K562 (cell line): ENCODE results near the gene CIB1. TPM values are rescaled to one million over a fixed set of nuclear protein-coding genes. Genes with fewer than 3 reads are reported as not detected.

Experiments used
- BCL6 ChIP-seq: fragments of 250-450 bp; sonication (Bioruptor Pico); IDR thresholded peaks from 2 replicates; pipeline ENCODE4 v1.4.0; 2020
- CBFB ChIP-seq: sonication (generic); formaldehyde crosslinking; IDR thresholded peaks from 2 replicates; pipeline ENCODE4 v1.4.0; 2020; ENCODE audit warnings: mild to moderate bottlenecking, missing genetic modification reagents
- ERF ChIP-seq: fragments of 450-650 bp; formaldehyde crosslinking; IDR thresholded peaks from 2 replicates; pipeline ENCODE4 v1.4.0; 2020; ENCODE audit warnings: mild to moderate bottlenecking, mixed read lengths
- FOXP1 ChIP-seq: sonication (generic); formaldehyde crosslinking; IDR thresholded peaks from 2 replicates; pipeline ENCODE4 v1.8.0; 2022; ENCODE audit warnings: mild to moderate bottlenecking, missing genetic modification reagents
- JUN ChIP-seq, 2 experiments: sonication (generic) in 1 of 2; formaldehyde crosslinking in 1 of 2; IDR thresholded peaks; 2 replicates each; pipeline versions ENCODE4 v1.6.1 to v1.8.0; 2012 to 2022; ENCODE audit warnings: borderline replicate concordance in 2 of 2, mild to moderate bottlenecking in 2 of 2, improper control_type of control experiment in 1 of 2, low read depth in 1 of 2, low read length in 1 of 2, missing genetic modification reagents in 1 of 2
- KLF1 ChIP-seq: fragments of 450-650 bp; IDR thresholded peaks from 2 replicates; pipeline ENCODE4 v1.6.1; 2016; ENCODE audit warnings: missing genetic modification characterization, missing compliant biosample characterization
- PHTF2 ChIP-seq: fragments of 250-450 bp; sonication (Bioruptor Pico); IDR thresholded peaks from 2 replicates; pipeline ENCODE4 v1.5.0; 2021; ENCODE audit warnings: mild to moderate bottlenecking
- RBM15 ChIP-seq: fragments of 200-400 bp; formaldehyde crosslinking; IDR thresholded peaks from 2 replicates; pipeline ENCODE4 v1.6.1; 2018; ENCODE audit warnings: mild to moderate bottlenecking, low read length, moderate library complexity; ENCODE audit not compliant: insufficient read depth
- SAFB2 ChIP-seq: fragments of 200-400 bp; formaldehyde crosslinking; IDR thresholded peaks from 2 replicates; pipeline ENCODE4 v1.6.1; 2018; ENCODE audit warnings: borderline replicate concordance, low read length, low read depth, moderate library complexity; ENCODE audit not compliant: severe bottlenecking
- SETDB1 ChIP-seq: IDR thresholded peaks from one replicate; pipeline ENCODE4 v1.6.1; 2012; ENCODE audit warnings: low read length, control low read depth, inconsistent platforms
- SMAD1 ChIP-seq: fragments of 150-350 bp; IDR thresholded peaks from 2 replicates; pipeline ENCODE4 v1.6.1; 2014; ENCODE audit warnings: low read length, low read depth; ENCODE audit not compliant: partially characterized antibody
- SPI1 ChIP-seq: IDR thresholded peaks from 2 replicates; pipeline ENCODE4 v1.6.1; 2011; ENCODE audit warnings: low read depth, low read length, control low read depth, borderline replicate concordance
- ZBED1 ChIP-seq: IDR thresholded peaks from 2 replicates; pipeline ENCODE4 v1.6.1; 2014
- ZNF140 ChIP-seq: fragments of 250-450 bp; sonication (Bioruptor Pico); IDR thresholded peaks from 2 replicates; pipeline ENCODE4 v1.8.0; 2021; ENCODE audit warnings: moderate library complexity, mild to moderate bottlenecking, inconsistent platforms
- ZNF224 ChIP-seq: sonication (generic); formaldehyde crosslinking; IDR thresholded peaks from 2 replicates; pipeline ENCODE4 v1.8.0; 2022; ENCODE audit warnings: mild to moderate bottlenecking, missing genetic modification reagents
- ZNF561 ChIP-seq: fragments of 450-650 bp; formaldehyde crosslinking; conservative IDR thresholded peaks from 2 replicates; pipeline ENCODE4 v1.4.0; 2020; ENCODE audit warnings: mild to moderate bottlenecking, moderate library complexity
- ZNF75A ChIP-seq: fragments of 450-650 bp; formaldehyde crosslinking; IDR thresholded peaks from 2 replicates; pipeline ENCODE4 v1.4.0; 2020; ENCODE audit warnings: mild to moderate bottlenecking
- polyA plus RNA-seq, 8 experiments: library from polyadenylated mRNA; depleted of rRNA in 4 of 8; stranded (reverse) in 5 of 8; unstranded in 3 of 8; fragments of >200 nt; fragmentation: Nextera tagmentation in 2 of 8; fragmentation: Illumina TruSeq in 1 of 8; extraction: Ambion mirVana in 2 of 8; extraction: Trizol in 1 of 8; gene quantifications; 2 replicates each; pipeline versions ENCODE4 v1.2.1 to v1.2.3, GENCODE V29; 2011 to 2014; ENCODE audit warnings: inconsistent platforms in 1 of 8, missing spikeins in 1 of 8
- total RNA-seq, 7 experiments: library from RNA; depleted of rRNA in 6 of 7; stranded (reverse); fragments of >200 nt in 6 of 7; fragmentation: Illumina TruSeq in 2 of 7; extraction: Trizol in 2 of 7; gene quantifications; 2 replicates each; pipeline versions ENCODE4 v1.2.1 to v1.2.3, GENCODE V29; 2011 to 2021; ENCODE audit warnings: low replicate concordance in 1 of 7
- TF ChIP-seq, protein P1 (sequence below): fragments of 450-650 bp; IDR thresholded peaks from 2 replicates; pipeline ENCODE4 v1.6.1; 2016; ENCODE audit warnings: antibody characterized with exemption
- TF ChIP-seq, protein P2 (sequence below): conservative IDR thresholded peaks from 2 replicates; pipeline ENCODE4 v1.6.1; 2011; ENCODE audit warnings: low read depth, mild to moderate bottlenecking, low read length; ENCODE audit not compliant: control insufficient read depth

The CIB1 gene
- total and polyA plus RNA-seq, 9 of the 15 experiments (the other 6 are each of a cell fraction or from before 2014, with no cell fraction given) = 14.9 to 136 (median 64.5) TPM

GRCh38 chr15:90265271-90266060, 31.7 kb upstream of the CIB1 start, which contains the start of gene NGRN (continued):
- TF ChIP-seq SMAD1 = peak; percentile 88
- no peak for TF ChIP-seq ZNF140 (CRISPR knock-in tag)
- TF ChIP-seq BCL6 (CRISPR knock-in tag) = no peak
- TF ChIP-seq RBM15 = no peak
- no peak; the same call in 1 of the 2 replicates for TF ChIP-seq ERF (CRISPR knock-in tag)
- TF ChIP-seq FOXP1 (CRISPR knock-in tag) = peak; percentile 75; the same call in 1 of the 2 replicates
- peak; percentile 43; the same call in 1 of the 2 replicates for TF ChIP-seq JUN (IDR thresholded peaks at IDR 0.05; ENCODE audit: borderline replicate concordance, low read depth, low read length)
- TF ChIP-seq JUN (CRISPR knock-in tag; IDR thresholded peaks at IDR 0.05; ENCODE audit: borderline replicate concordance) = no peak
- TF ChIP-seq, protein P1, sequence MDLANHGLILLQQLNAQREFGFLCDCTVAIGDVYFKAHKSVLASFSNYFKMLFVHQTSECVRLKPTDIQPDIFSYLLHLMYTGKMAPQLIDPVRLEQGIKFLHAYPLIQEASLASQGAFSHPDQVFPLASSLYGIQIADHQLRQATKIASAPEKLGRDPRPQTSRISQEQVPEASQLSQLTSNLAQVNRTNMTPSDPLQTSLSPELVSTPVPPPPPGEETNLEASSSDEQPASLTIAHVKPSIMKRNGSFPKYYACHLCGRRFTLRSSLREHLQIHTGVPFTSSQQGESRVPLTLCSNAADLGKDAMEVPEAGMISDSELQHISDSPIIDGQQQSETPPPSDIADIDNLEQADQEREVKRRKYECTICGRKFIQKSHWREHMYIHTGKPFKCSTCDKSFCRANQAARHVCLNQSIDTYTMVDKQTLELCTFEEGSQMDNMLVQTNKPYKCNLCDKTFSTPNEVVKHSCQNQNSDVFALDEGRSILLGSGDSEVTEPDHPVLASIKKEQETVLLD = no peak
- TF ChIP-seq, protein P2, sequence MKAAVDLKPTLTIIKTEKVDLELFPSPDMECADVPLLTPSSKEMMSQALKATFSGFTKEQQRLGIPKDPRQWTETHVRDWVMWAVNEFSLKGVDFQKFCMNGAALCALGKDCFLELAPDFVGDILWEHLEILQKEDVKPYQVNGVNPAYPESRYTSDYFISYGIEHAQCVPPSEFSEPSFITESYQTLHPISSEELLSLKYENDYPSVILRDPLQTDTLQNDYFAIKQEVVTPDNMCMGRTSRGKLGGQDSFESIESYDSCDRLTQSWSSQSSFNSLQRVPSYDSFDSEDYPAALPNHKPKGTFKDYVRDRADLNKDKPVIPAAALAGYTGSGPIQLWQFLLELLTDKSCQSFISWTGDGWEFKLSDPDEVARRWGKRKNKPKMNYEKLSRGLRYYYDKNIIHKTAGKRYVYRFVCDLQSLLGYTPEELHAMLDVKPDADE = peak; percentile 40; the same call in 1 of the 2 replicates
- peak; percentile 83 for TF ChIP-seq SPI1
- TF ChIP-seq ZBED1 = peak; percentile 59; the same call in 1 of the 2 replicates
- no peak for TF ChIP-seq SAFB2
- no peak for TF ChIP-seq ZNF561 (CRISPR knock-in tag)
- no peak for TF ChIP-seq ZNF224 (CRISPR knock-in tag)
- TF ChIP-seq KLF1 (tag) = peak; percentile 55; the same call in 1 of the 2 replicates
- no peak for TF ChIP-seq CBFB (CRISPR knock-in tag)
- no peak for TF ChIP-seq PHTF2 (CRISPR knock-in tag)
- TF ChIP-seq SETDB1 = no peak
- TF ChIP-seq ZNF75A (CRISPR knock-in tag) = no peak
